GM19372 (cell line): ENCODE results near the gene TMEM252.

Source experiments
- ATAC-seq: cut with Tn5 transposase; IDR thresholded peaks from one replicate; pipeline ENCODE4 v1.9.1; 2021; ENCODE audit warnings: mild to moderate bottlenecking, low read depth, moderate library complexity; ENCODE audit not compliant: unreplicated experiment

TMEM252 gene

GRCh38 chr9:68540712-68541535 lies at the start of gene TMEM252:
Gene TMEM252 (minus strand): TSS chr9:68540883. CDS start chr9:68540814, 69 bp downstream.
- ATAC-seq: no peak

GRCh38 chr9:68585034-68585761 lies 44.5 kb upstream of the TMEM252 start:
- ATAC-seq: no peak

GRCh38 chr9:68584189-68585033 lies 43.7 kb upstream of the TMEM252 start:
- peak; percentile 84 for ATAC-seq

GRCh38 chr9:68581696-68582095 lies 41.0 kb upstream of the TMEM252 start:
- no peak for ATAC-seq

- peak; percentile 83 for ATAC-seq
These were observed 37.3 kb upstream of the TMEM252 start for GRCh38 chr9:68577774-68578591.

- no peak for ATAC-seq
These were observed 35.1 kb upstream of the TMEM252 start for GRCh38 chr9:68575817-68576216.

GRCh38 chr9:68574150-68574549 lies 33.5 kb upstream of the TMEM252 start:
- ATAC-seq: no peak

GRCh38 chr9:68567565-68567964 lies 26.9 kb upstream of the TMEM252 start:
- ATAC-seq: no peak

- no peak for ATAC-seq
These were observed 21.8 kb upstream of the TMEM252 start for GRCh38 chr9:68562461-68562860.

- no peak for ATAC-seq
These were observed 19.6 kb upstream of the TMEM252 start for GRCh38 chr9:68560071-68560844.

GRCh38 chr9:68558545-68558944 lies 17.9 kb upstream of the TMEM252 start:
- no peak for ATAC-seq

- no peak for ATAC-seq
These were observed 14.9 kb upstream of the TMEM252 start for GRCh38 chr9:68555437-68556150.

- ATAC-seq: no peak
These were observed 12.2 kb upstream of the TMEM252 start for GRCh38 chr9:68552700-68553476.

GRCh38 chr9:68551191-68551590 lies 10.5 kb upstream of the TMEM252 start:
- no peak for ATAC-seq

GRCh38 chr9:68548241-68548640 lies 7.6 kb upstream of the TMEM252 start:
- no peak for ATAC-seq

GRCh38 chr9:68547417-68547816 lies 6.7 kb upstream of the TMEM252 start:
- no peak for ATAC-seq

GRCh38 chr9:68546596-68547390 lies 6.1 kb upstream of the TMEM252 start:
- ATAC-seq: peak; percentile 86
